Upper lobe of left lung (tissue), 6 donors: ENCODE data around the gene ITPR2. TPM values are rescaled to one million over a fixed set of nuclear protein-coding genes. Genes with fewer than 3 reads are reported as not detected.

ENCODE experiments used
- ATAC-seq, 2 donors: fragments of 200-7000 bp; cut with Tn5 transposase; one replicate each; pipeline ENCODE4 v1.9.1; 2022; ENCODE audit warnings: mild to moderate bottlenecking in 2 of 2, moderate library complexity in 2 of 2; ENCODE audit not compliant: low FRiP score in 2 of 2
- DNase-seq, 2 donors: peaks; one replicate each; pipeline ENCODE4 v3.0.0-alpha.2; 2019 to 2020
- H3K27ac ChIP-seq, 4 donors: fragments of 200-600 bp; sonication (generic); one replicate each; pipeline ENCODE4 v1.5.1; 2016 to 2019
- H3K27me3 ChIP-seq, 4 donors: fragments of 200-600 bp; sonication (generic); one replicate each; pipeline ENCODE4 v1.5.1; 2017 to 2019
- H3K36me3 ChIP-seq, 4 donors: fragments of 200-600 bp; sonication (generic); one replicate each; pipeline ENCODE4 v1.5.1; 2016 to 2019
- H3K4me1 ChIP-seq, 4 donors: fragments of 200-600 bp; sonication (generic); one replicate each; pipeline ENCODE4 v1.5.1; 2018 to 2019
- H3K4me3 ChIP-seq, 4 donors: fragments of 200-600 bp; sonication (generic); one replicate each; pipeline ENCODE4 v1.5.1; 2017 to 2019; ENCODE audit warnings: mild to moderate bottlenecking in 2 of 4, moderate library complexity in 1 of 4
- H3K9me3 ChIP-seq, 4 donors: fragments of 200-600 bp; sonication (generic); one replicate each; pipeline ENCODE4 v1.5.1; 2018 to 2019
- CTCF ChIP-seq, 6 experiments: fragments of 450-650 bp in 4 of 6; fragments of 200-600 bp in 2 of 6; sonication (generic) in 2 of 6; IDR thresholded peaks; one replicate each; pipeline ENCODE4 v1.5.1; 2016 to 2019; ENCODE audit warnings: antibody characterized with exemption in 6 of 6
- EP300 ChIP-seq, 4 donors: sonication (generic); formaldehyde crosslinking; IDR thresholded peaks; one replicate each; pipeline ENCODE4 v1.5.1; 2017; ENCODE audit warnings: antibody characterized with exemption in 4 of 4, control low read depth in 2 of 4
- POLR2A ChIP-seq, 4 donors: fragments of 450-650 bp; IDR thresholded peaks; one replicate each; pipeline ENCODE4 v1.5.1; 2016 to 2017; ENCODE audit warnings: antibody characterized with exemption in 4 of 4, mild to moderate bottlenecking in 2 of 4
- POLR2AphosphoS5 ChIP-seq, 2 donors: sonication (generic); formaldehyde crosslinking; IDR thresholded peaks; one replicate each; pipeline ENCODE4 v1.5.1; 2017; ENCODE audit warnings: antibody characterized with exemption in 2 of 2
- WGBS, 2 donors: methylation state at CpG; one replicate each; pipeline ENCODE4 v1.1.5; 2017 to 2018; 5-methylcytosine and 5-hydroxymethylcytosine counted together
- total RNA-seq, 6 donors: library from RNA; depleted of rRNA in 4 of 6; stranded (reverse); fragments of >200 nt in 4 of 6; gene quantifications; one replicate each; pipeline versions ENCODE4 v1.1.0 to v1.2.1, GENCODE V29; 2016 to 2021
- donor health status: DM: no; HTN: no; CAD: no; lungs with moderate emphysema.
- donor health status: DM: no; HTN: yes; CAD: no; lungs with severe emphysema.

Gene ITPR2
- total RNA-seq, 6 donors from 2014 or later: 35.5 to 115 (median 45.0) TPM

- TF ChIP-seq EP300 (IDR thresholded peaks at IDR 0.05) (no peak), POLR2A (IDR thresholded peaks at IDR 0.05) (no peak), POLR2AphosphoS5 (IDR thresholded peaks at IDR 0.05) (no peak), CTCF (IDR thresholded peaks at IDR 0.05) (no peak)
- no peak for ATAC-seq
- WGBS, 2 donors: 73 to 75% methylated on average over 5 of the region's 5 CpGs
Measured at GRCh38 chr12:26728205-26729050, 104.6 kb downstream of the ITPR2 start.

GRCh38 chr12:26727482-26728204 is 105.4 kb downstream of the ITPR2 start:
- DNase-seq: no peak

More at GRCh38 chr12:26728205-26729050, 104.6 kb downstream of the ITPR2 start:
- H3K9me3 ChIP-seq: no peaks in the 10 kb centered on the region
- no peak overlapping the region for H3K4me3 ChIP-seq
- no peak overlapping the region for H3K27ac ChIP-seq
- H3K27me3 ChIP-seq: no peaks in the 10 kb centered on the region
- no peaks in the 10 kb centered on the region for H3K36me3 ChIP-seq
- DNase-seq: no peak
- H3K4me1 ChIP-seq: peaks cover 12 to 19% (median 14%) of the 10 kb centered on the region in 4 donors

GRCh38 chr12:26726956-26727355 is 106.0 kb downstream of the ITPR2 start:
- Histone ChIP-seq H3K27ac (no peak overlapping the region), H3K4me1 (peaks cover 5 to 13% (median 11%) of the 10 kb centered on the region in 4 donors), H3K27me3 (no peaks in the 10 kb centered on the region), H3K4me3 (no peak overlapping the region), H3K9me3 (no peaks in the 10 kb centered on the region), H3K36me3 (no peaks in the 10 kb centered on the region)
- ATAC-seq (no peak), DNase-seq (no peak)
- WGBS, 2 donors: 51 to 61% methylated on average over 2 of the region's 2 CpGs
- TF ChIP-seq EP300 (IDR thresholded peaks at IDR 0.05) (no peak), POLR2AphosphoS5 (IDR thresholded peaks at IDR 0.05) (no peak), CTCF (IDR thresholded peaks at IDR 0.05) (no peak), POLR2A (IDR thresholded peaks at IDR 0.05) (no peak)

More at GRCh38 chr12:26727482-26728204, 105.4 kb downstream of the ITPR2 start:
- H3K9me3 ChIP-seq: no peaks in the 10 kb centered on the region
- no peaks in the 10 kb centered on the region for H3K36me3 ChIP-seq
- H3K4me3 ChIP-seq: no peak overlapping the region
- no peak for TF ChIP-seq POLR2AphosphoS5 (IDR thresholded peaks at IDR 0.05)
- TF ChIP-seq EP300 (IDR thresholded peaks at IDR 0.05): no peak
- no peak for TF ChIP-seq CTCF (IDR thresholded peaks at IDR 0.05)
- H3K4me1 ChIP-seq: peaks cover 9 to 17% (median 13%) of the 10 kb centered on the region in 4 donors
- 93 to 94% methylated on average over 13 of the region's 13 CpGs for WGBS, 2 donors
- ATAC-seq: no peak
- H3K27me3 ChIP-seq: no peaks in the 10 kb centered on the region
- H3K27ac ChIP-seq: no peak overlapping the region

- TF ChIP-seq POLR2A (IDR thresholded peaks at IDR 0.05) (no peak), CTCF (IDR thresholded peaks at IDR 0.05) (no peak), POLR2AphosphoS5 (IDR thresholded peaks at IDR 0.05) (no peak), EP300 (IDR thresholded peaks at IDR 0.05) (no peak)
- WGBS, 2 donors: 93% methylated on average over 2 of the region's 2 CpGs
- ATAC-seq (no peak), DNase-seq (no peak)
- peaks cover 5 to 13% (median 6%) of the 10 kb centered on the region in 4 donors for H3K4me1 ChIP-seq
- H3K9me3 ChIP-seq: no peaks in the 10 kb centered on the region
- H3K27ac ChIP-seq: no peak overlapping the region
- no peak overlapping the region for H3K4me3 ChIP-seq
- H3K27me3 ChIP-seq: no peaks in the 10 kb centered on the region
- H3K36me3 ChIP-seq: peaks cover 0 to 6% (median 0%) of the 10 kb centered on the region in 4 donors
Measured at GRCh38 chr12:26725276-26725916, 107.6 kb downstream of the ITPR2 start.
